Activated CD8-positive, alpha-beta memory T cell treated with anti-CD3 and anti-CD28 coated beads, Interleukin-2, amount 50 U/mL, for 4 hours (primary cell): ENCODE data around the gene ZNF750.
A peak's percentile ranks its signal among the peaks of the same experiment; 100 is the strongest.

Experiments
- DNase-seq: peaks from one replicate; pipeline ENCODE4 v3.0.0-alpha.2; 2020

Gene ZNF750

GRCh38 chr17:82839617-82840292 lies at the start of gene ZNF750:
TSS of gene ZNF750 (minus strand) at chr17:82840022. CDS start at chr17:82832454, 7,568 bp downstream.
- DNase-seq: no peak

GRCh38 chr17:82888583-82889495 lies 49.0 kb upstream of the ZNF750 start:
- DNase-seq: no peak

GRCh38 chr17:82887255-82888164 lies 47.7 kb upstream of the ZNF750 start:
- no peak for DNase-seq

- peak; percentile 37 for DNase-seq
Observed at GRCh38 chr17:82884970-82885353, 45.1 kb upstream of the ZNF750 start.

GRCh38 chr17:82884341-82884969 lies 44.6 kb upstream of the ZNF750 start:
- no peak for DNase-seq

DNA sequence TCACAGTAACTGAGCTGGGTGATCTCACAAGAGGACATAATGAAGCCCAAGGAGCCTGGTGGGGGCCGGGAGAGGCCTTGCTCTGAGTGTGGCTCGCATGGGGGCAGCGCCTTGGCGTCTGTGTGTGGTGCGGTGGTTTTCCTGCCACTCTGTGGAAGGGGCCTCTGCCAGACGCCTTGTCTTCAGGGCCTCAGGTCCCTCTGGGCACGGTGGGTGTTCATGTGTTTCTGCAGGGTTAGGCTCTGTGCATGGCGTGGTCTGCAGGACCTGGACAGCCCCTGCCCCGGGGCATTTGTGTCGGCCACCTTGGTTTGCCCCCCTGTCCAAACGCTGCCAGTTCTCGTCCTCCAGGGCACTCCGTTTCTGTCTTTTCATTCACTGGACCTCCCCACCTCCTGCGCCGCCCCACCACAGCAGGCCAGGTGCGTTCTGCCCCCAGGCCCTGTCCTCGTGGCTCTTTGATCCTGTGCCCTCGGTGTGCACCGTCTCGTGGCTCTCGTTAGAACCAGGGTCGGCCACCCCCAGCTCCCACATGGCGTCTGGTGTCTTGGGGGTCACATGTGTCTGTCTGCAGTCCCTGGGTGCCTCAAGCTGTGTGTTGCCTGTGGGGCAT lies 43.7 kb upstream of the ZNF750 start:
- DNase-seq: no peak

GRCh38 chr17:82882715-82883418 lies 43.0 kb upstream of the ZNF750 start:
- DNase-seq: peak; percentile 76

DNA sequence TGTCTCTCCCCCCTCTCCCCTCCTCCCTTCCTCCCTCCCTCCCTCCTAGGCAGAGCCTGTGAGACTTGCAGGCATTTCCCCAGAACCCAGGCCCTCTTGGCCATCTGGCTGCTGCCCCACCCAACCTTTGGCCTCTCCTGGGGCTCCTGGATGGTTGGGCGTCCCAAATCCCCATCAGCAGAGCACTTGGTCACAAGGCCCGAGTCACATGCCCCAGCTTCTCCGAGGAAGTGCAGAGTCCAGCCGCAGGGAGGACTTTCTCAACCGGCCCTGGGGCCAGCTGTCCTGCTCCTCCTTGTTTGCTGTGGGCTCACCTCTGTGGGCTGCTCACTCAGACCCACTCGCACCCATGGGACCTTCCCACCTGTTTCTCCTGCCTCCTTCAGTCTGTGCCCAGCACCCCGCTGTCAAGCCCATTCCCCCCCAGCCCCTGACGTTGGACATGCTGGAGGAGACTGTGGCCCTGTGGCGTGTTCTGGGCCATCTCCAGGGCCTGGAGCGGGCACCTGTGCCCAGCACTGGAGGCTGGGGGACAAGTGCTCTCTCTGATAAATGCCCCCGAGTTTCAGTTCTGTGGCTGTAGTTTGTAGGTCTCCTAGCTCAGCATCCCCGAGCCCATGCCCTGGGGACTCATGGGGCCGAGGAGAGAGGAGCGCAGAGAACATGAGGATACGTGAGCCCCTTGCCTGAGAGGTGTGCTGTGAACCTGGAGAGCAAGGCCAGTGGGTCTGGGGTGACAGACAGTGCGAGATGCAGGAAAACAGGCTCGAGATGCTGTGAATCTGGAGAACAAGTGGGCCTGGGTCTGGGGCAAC lies 42.3 kb upstream of the ZNF750 start:
- DNase-seq: no peak

GRCh38 chr17:82881324-82881823 lies 41.6 kb upstream of the ZNF750 start:
- DNase-seq: no peak

DNA sequence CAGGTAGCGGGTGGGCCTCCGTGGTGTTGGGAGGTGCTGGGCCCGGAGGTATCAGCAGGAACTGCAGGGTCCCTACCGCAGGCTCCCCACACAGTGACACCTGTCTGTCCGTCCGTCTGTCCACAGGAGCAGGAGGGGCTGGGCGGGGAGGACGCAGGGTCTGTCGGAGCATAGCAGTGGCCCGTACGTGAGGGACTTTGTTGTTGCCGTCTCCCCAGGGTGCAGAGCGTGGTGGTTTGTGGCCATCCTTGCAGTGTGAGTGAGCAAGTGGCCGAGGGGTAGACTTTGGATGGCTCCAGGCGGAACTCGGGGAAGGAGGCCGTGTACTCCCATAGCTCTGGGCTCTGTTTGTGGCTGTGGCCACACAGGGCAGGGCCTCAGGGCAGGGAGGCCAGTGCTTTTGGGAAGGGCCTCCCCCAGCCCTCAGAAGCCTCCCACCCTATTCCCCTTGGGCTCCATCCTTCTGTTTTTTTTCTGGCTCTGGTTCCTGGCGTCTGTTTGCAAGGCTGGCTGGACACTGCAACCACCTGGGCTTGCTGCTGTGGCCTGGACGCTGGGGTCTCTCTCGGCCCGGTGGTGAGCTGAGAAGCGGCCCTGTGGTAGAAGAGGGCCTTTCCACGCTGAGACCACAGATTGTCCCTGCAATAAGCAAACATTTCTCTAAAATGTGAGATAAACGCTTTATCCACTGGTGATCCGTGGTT lies 41.0 kb upstream of the ZNF750 start:
- no peak for DNase-seq

GRCh38 chr17:82879241-82879640 lies 39.4 kb upstream of the ZNF750 start:
- DNase-seq: no peak

GRCh38 chr17:82878527-82878926 lies 38.7 kb upstream of the ZNF750 start:
- no peak for DNase-seq

- no peak for DNase-seq
Observed at GRCh38 chr17:82876602-82877379, 37.0 kb upstream of the ZNF750 start.

DNA sequence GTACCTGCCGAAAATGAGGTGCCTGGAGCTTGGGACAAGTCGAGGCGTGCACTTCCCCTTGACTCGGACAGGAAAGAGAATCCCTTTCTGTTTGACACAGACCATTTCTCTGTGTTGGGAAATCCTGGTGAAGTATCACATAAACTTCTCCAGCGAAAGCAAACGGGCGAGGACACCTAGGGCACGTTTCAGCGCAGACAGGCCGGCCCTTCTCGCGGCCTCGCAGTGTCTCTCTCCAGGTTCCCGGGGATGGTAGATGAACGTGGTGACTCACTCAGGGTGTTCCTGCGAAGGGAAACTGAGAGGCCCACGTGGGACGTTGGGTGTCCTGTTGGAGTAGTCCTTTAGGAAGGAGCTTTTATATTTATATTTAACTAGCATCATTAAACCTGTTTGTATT lies 36.3 kb upstream of the ZNF750 start:
- no peak for DNase-seq

DNA sequence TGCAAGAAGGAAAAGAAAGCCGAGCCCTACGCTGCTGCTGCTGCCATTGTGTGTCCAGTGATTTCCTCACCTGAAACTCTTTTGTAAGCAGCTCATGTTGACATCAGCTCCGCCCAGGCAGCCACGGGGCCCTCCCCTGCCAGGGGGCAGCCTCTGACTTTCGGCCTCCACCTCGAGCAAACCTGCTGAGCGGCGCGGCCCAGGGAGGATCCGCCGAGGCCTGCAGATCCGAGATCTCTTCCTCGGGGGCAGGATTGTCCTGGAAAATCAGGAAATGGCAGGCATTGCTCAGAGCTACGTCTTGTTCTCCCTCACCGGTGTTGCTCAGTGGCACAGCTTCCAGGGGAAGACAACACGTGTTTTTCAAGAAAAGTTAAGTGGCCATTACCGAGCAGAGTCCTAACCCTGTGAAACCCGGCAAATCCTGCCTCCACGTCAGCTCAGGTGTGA lies 35.6 kb upstream of the ZNF750 start:
- no peak for DNase-seq

DNA sequence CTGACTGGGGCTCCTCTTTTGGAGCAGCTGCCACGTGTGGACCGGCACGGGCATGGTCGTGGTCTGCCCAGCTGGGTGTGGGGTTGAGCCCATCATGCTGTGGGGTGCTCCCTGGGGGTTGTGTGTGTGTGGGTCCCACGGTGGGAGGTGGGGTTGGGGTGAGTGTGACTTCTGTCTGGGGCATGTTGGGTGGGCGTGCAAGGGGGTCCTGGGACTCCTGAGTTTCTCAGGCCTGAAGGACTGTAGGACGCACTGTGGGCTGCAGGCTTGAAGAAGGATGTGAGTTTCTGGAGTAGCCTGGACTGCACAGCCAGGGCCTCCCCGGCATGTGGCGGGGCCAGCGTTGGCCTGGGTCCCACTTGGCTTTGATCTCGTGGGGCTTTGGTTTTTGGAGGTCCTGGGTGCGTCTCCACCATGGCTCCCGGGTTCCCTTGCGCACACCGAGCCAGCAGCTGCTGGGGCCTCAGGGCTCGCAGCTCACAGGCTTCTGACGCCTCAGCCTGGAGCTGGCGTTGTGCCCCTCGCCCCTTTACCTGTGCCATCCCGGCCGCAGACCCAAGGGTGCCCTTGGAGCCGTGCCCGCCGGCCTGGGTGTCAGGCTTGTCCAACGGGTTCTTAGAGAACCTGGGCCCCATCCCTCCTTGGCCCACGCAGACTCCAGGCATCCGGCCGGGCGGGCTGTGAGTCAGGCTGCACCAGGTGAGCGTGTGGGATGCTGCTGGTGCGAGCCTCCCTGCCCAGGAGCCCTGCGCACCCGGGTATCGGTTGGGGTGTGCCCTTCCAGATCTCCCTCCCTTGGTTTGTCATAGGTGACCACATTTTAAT lies 34.4 kb upstream of the ZNF750 start:
- no peak for DNase-seq

GRCh38 chr17:82873521-82873920 lies 33.7 kb upstream of the ZNF750 start:
- no peak for DNase-seq
